ENCODE data around the gene XPO6.

The XPO6 gene

DNA sequence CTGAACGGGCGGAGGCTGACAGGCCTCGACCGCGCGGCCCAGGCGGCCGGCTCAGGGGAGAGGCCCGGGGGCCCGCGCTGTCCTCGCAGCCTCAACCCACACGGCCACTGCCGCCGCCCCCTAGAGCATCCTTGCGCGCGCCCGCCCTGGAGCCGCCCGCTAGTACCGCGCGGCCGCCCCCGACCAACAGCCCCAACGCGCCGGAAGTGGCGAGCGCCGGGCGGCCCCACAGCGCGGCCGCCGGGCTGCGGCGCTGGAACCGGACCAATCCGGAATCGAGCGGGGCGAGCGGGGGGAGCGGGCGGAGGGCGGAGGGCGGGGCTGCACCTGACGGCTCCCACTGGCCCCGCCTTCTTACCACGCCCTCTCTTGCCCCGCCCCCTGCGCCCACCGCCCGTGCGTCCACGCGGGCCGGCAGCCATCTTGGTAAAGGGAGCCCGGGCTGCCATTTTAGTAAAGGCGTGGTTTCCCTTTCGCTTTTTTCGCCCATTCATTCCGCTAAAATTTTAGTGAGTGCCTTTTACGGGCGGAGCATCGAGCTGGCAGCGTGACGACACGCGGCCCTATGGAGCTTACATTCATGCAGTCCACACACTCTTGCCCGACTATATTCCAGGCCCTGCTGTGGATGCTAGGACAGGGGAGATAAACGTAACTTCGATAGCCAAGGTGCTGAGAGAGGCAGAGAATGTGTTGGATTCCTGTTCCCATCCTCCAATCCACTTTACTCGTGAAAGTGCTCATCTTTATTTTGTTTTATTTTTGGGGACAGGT lies at the start of gene XPO6 (continued):
- no peak for TF ChIP-seq ZNF585B (tag by site-specific recombination; IDR thresholded peaks at IDR 0.05)
- no peak for TF ChIP-seq ZNF112 (tag by site-specific recombination; IDR thresholded peaks at IDR 0.05)
- no peak for TF ChIP-seq AEBP2 (tag by site-specific recombination; IDR thresholded peaks at IDR 0.05; ENCODE audit: borderline replicate concordance)
- TF ChIP-seq ZNF510 (tag by site-specific recombination; IDR thresholded peaks at IDR 0.05; ENCODE audit: insufficient replicate concordance), result no peak
- no peak for TF ChIP-seq ZNF701 (tag by site-specific recombination; IDR thresholded peaks at IDR 0.05)
- no peak for TF ChIP-seq ZNF596 (tag by site-specific recombination; IDR thresholded peaks at IDR 0.05)
- peak; percentile 93 for TF ChIP-seq ZXDB (tag by site-specific recombination; IDR thresholded peaks at IDR 0.05)
- TF ChIP-seq SALL2 (tag by site-specific recombination; IDR thresholded peaks at IDR 0.05; ENCODE audit: borderline replicate concordance), result no peak
- peak; percentile 86 for TF ChIP-seq KLF16 (tag by site-specific recombination; IDR thresholded peaks at IDR 0.05)
- TF ChIP-seq PATZ1 (tag by site-specific recombination; IDR thresholded peaks at IDR 0.05), result peak; percentile 68
- no peak for TF ChIP-seq ZNF169 (tag by site-specific recombination; IDR thresholded peaks at IDR 0.05)
- peak; percentile 99 for TF ChIP-seq ZBTB17 (tag by site-specific recombination; IDR thresholded peaks at IDR 0.05)
- peak; percentile 74 for TF ChIP-seq ZBTB20 (tag by site-specific recombination; IDR thresholded peaks at IDR 0.05)
- TF ChIP-seq ZNF658 (tag by site-specific recombination; IDR thresholded peaks at IDR 0.05), result no peak
- TF ChIP-seq, protein P1, sequence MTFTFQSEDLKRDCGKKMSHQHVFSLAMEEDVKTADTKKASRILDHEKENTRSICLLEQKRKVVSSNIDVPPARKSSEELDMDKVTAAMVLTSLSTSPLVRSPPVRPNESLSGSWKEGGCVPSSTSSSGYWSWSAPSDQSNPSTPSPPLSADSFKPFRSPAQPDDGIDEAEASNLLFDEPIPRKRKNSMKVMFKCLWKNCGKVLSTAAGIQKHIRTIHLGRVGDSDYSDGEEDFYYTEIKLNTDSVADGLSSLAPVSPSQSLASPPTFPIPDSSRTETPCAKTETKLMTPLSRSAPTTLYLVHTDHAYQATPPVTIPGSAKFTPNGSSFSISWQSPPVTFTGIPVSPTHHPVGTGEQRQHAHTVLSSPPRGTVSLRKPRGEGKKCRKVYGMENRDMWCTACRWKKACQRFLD (tag by site-specific recombination; IDR thresholded peaks at IDR 0.05), result no peak
- TF ChIP-seq, protein P2, sequence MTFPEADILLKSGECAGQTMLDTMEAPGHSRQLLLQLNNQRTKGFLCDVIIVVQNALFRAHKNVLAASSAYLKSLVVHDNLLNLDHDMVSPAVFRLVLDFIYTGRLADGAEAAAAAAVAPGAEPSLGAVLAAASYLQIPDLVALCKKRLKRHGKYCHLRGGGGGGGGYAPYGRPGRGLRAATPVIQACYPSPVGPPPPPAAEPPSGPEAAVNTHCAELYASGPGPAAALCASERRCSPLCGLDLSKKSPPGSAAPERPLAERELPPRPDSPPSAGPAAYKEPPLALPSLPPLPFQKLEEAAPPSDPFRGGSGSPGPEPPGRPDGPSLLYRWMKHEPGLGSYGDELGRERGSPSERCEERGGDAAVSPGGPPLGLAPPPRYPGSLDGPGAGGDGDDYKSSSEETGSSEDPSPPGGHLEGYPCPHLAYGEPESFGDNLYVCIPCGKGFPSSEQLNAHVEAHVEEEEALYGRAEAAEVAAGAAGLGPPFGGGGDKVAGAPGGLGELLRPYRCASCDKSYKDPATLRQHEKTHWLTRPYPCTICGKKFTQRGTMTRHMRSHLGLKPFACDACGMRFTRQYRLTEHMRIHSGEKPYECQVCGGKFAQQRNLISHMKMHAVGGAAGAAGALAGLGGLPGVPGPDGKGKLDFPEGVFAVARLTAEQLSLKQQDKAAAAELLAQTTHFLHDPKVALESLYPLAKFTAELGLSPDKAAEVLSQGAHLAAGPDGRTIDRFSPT (tag by site-specific recombination; IDR thresholded peaks at IDR 0.05), result no peak
- no peak for TF ChIP-seq ZNF140 (tag by site-specific recombination; IDR thresholded peaks at IDR 0.05)
- peak; percentile 89 for TF ChIP-seq PRDM1 (tag by site-specific recombination; IDR thresholded peaks at IDR 0.05)
- no peak for TF ChIP-seq ZNF341 (tag by site-specific recombination; IDR thresholded peaks at IDR 0.05; ENCODE audit: low read depth)
- no peak for TF ChIP-seq TCF7L2 (IDR thresholded peaks at IDR 0.05; ENCODE audit: borderline replicate concordance, low read depth, low read length)
- no peak for TF ChIP-seq ZNF10 (tag by site-specific recombination; IDR thresholded peaks at IDR 0.05)
- TF ChIP-seq GLIS1 (tag by site-specific recombination; IDR thresholded peaks at IDR 0.05), result peak; percentile 58
- no peak for TF ChIP-seq ZNF274 (IDR thresholded peaks at IDR 0.05; ENCODE audit: low read length)
- TF ChIP-seq ZNF274 (tag by site-specific recombination; IDR thresholded peaks at IDR 0.05; ENCODE audit: borderline replicate concordance), result no peak
- TF ChIP-seq ZBTB21 (tag by site-specific recombination; IDR thresholded peaks at IDR 0.05), result peak; percentile 76
- TF ChIP-seq PBX3 (CRISPR knock-in tag; IDR thresholded peaks at IDR 0.05), result no peak
- TF ChIP-seq ZFP69B (tag by site-specific recombination; IDR thresholded peaks at IDR 0.05), result peak; percentile 4; the same call in 1 of the 2 replicates
- TF ChIP-seq, protein P3, sequence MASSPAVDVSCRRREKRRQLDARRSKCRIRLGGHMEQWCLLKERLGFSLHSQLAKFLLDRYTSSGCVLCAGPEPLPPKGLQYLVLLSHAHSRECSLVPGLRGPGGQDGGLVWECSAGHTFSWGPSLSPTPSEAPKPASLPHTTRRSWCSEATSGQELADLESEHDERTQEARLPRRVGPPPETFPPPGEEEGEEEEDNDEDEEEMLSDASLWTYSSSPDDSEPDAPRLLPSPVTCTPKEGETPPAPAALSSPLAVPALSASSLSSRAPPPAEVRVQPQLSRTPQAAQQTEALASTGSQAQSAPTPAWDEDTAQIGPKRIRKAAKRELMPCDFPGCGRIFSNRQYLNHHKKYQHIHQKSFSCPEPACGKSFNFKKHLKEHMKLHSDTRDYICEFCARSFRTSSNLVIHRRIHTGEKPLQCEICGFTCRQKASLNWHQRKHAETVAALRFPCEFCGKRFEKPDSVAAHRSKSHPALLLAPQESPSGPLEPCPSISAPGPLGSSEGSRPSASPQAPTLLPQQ (tag by site-specific recombination; IDR thresholded peaks at IDR 0.05), result peak; percentile 76

Measured in HEK293 (cell line).